IPS DF 6.9 (cell line): ENCODE results near the gene LOC101059915.

ENCODE experiments used
- DNase-seq: peaks from one replicate; pipeline ENCODE4 v3.0.0-alpha.2; 2013; ENCODE audit warnings: low read depth, low spot score
- H3K27ac ChIP-seq: one replicate; pipeline ENCODE4 v1.5.1; 2013; ENCODE audit warnings: low read length, control low read depth
- H3K27me3 ChIP-seq: 2 replicates; pipeline ENCODE4 v1.6.1; 2013; ENCODE audit warnings: mild to moderate bottlenecking, low read length; ENCODE audit not compliant: control insufficient read depth, insufficient read depth
- H3K36me3 ChIP-seq: 2 replicates; pipeline ENCODE4 v1.6.1; 2013; ENCODE audit warnings: low read length; ENCODE audit not compliant: control insufficient read depth, insufficient read depth
- H3K4me1 ChIP-seq: 2 replicates; pipeline ENCODE4 v1.6.1; 2013; ENCODE audit warnings: low read length; ENCODE audit not compliant: control insufficient read depth, insufficient read depth
- H3K4me3 ChIP-seq: 2 replicates; pipeline ENCODE4 v1.5.1; 2013; ENCODE audit warnings: mild to moderate bottlenecking, low read length
- H3K9me3 ChIP-seq: 2 replicates; pipeline ENCODE4 v1.6.1; 2013; ENCODE audit warnings: low read length, inconsistent platforms; ENCODE audit not compliant: control insufficient read depth, insufficient read depth
- WGBS: extraction: QIAGEN DNeasy Blood & Tissue Kit; methylation state at CpG from one replicate; pipeline ENCODE4 v1.1.7; 2013; ENCODE audit warnings: mixed read lengths, missing lambda C conversion rate; ENCODE audit not compliant: insufficient read length, insufficient coverage; 5-methylcytosine and 5-hydroxymethylcytosine counted together

The LOC101059915 gene

GRCh38 chrX:71625471-71625870 is 41.9 kb upstream of the LOC101059915 start:
- Histone ChIP-seq H3K4me1 (no peaks in the 10 kb centered on the region), H3K27me3 (no peaks in the 10 kb centered on the region), H3K9me3 (no peaks in the 10 kb centered on the region), H3K27ac (no peak overlapping the region), H3K4me3 (no peak overlapping the region), H3K36me3 (no peaks in the 10 kb centered on the region)
- no peak for DNase-seq
- no CpG with 5 or more reads among the region's 5 CpGs for WGBS

GRCh38 chrX:71626576-71626975 is 40.8 kb upstream of the LOC101059915 start:
- no peak for DNase-seq
- Histone ChIP-seq H3K4me1 (no peaks in the 10 kb centered on the region), H3K4me3 (no peak overlapping the region), H3K36me3 (no peaks in the 10 kb centered on the region), H3K27ac (no peak overlapping the region), H3K9me3 (no peaks in the 10 kb centered on the region), H3K27me3 (no peaks in the 10 kb centered on the region)
- WGBS, result no CpG with 5 or more reads among the region's 6 CpGs

GRCh38 chrX:71627588-71628404 is 39.5 kb upstream of the LOC101059915 start:
- no peaks in the 10 kb centered on the region for H3K4me1 ChIP-seq
- H3K36me3 ChIP-seq, result no peaks in the 10 kb centered on the region
- H3K27me3 ChIP-seq, result no peaks in the 10 kb centered on the region
- no peak for DNase-seq
- no CpG with 5 or more reads among the region's 14 CpGs for WGBS
- no peaks in the 10 kb centered on the region for H3K9me3 ChIP-seq
- H3K4me3 ChIP-seq, result no peak overlapping the region
- no peak overlapping the region for H3K27ac ChIP-seq

GRCh38 chrX:71629467-71629866 is 37.9 kb upstream of the LOC101059915 start:
- H3K27me3 ChIP-seq, result no peaks in the 10 kb centered on the region
- WGBS, result no CpG with 5 or more reads among the region's 2 CpGs

GRCh38 chrX:71632923-71633657 is 34.3 kb upstream of the LOC101059915 start:
- no peaks in the 10 kb centered on the region for H3K36me3 ChIP-seq
- no peaks in the 10 kb centered on the region for H3K27me3 ChIP-seq
- no CpG with 5 or more reads among the region's 10 CpGs for WGBS
- H3K4me1 ChIP-seq, result no peaks in the 10 kb centered on the region
- no peak overlapping the region for H3K27ac ChIP-seq
- DNase-seq, result no peak
- no peaks in the 10 kb centered on the region for H3K9me3 ChIP-seq
- H3K4me3 ChIP-seq, result no peak overlapping the region

More at GRCh38 chrX:71629467-71629866, 37.9 kb upstream of the LOC101059915 start:
- H3K9me3 ChIP-seq, result no peaks in the 10 kb centered on the region
- no peak overlapping the region for H3K4me3 ChIP-seq
- DNase-seq, result no peak
- no peak overlapping the region for H3K27ac ChIP-seq
- no peaks in the 10 kb centered on the region for H3K4me1 ChIP-seq
- H3K36me3 ChIP-seq, result no peaks in the 10 kb centered on the region

- H3K27ac ChIP-seq, result no peak overlapping the region
- H3K4me1 ChIP-seq, result no peaks in the 10 kb centered on the region
- no peak overlapping the region for H3K4me3 ChIP-seq
- no peaks in the 10 kb centered on the region for H3K9me3 ChIP-seq
- no CpG with 5 or more reads among the region's 6 CpGs for WGBS
- no peaks in the 10 kb centered on the region for H3K27me3 ChIP-seq
- no peaks in the 10 kb centered on the region for H3K36me3 ChIP-seq
- no peak for DNase-seq
These were observed 33.0 kb upstream of the LOC101059915 start for GRCh38 chrX:71634366-71634765.

- Histone ChIP-seq H3K36me3 (no peaks in the 10 kb centered on the region), H3K4me1 (no peaks in the 10 kb centered on the region), H3K27me3 (no peaks in the 10 kb centered on the region), H3K4me3 (no peak overlapping the region), H3K27ac (no peak overlapping the region), H3K9me3 (no peaks in the 10 kb centered on the region)
- no peak for DNase-seq
- no CpG with 5 or more reads among the region's 9 CpGs for WGBS
These were observed 30.7 kb upstream of the LOC101059915 start for GRCh38 chrX:71636438-71637252.

- Histone ChIP-seq H3K36me3 (no peaks in the 10 kb centered on the region), H3K27ac (no peak overlapping the region), H3K9me3 (no peaks in the 10 kb centered on the region), H3K4me1 (no peaks in the 10 kb centered on the region), H3K4me3 (no peak overlapping the region), H3K27me3 (no peaks in the 10 kb centered on the region)
- WGBS, result no CpG with 5 or more reads among the region's 3 CpGs
- DNase-seq, result no peak
These were observed 30.1 kb upstream of the LOC101059915 start for GRCh38 chrX:71637253-71637618.

GRCh38 chrX:71637848-71638247 is 29.5 kb upstream of the LOC101059915 start:
- Histone ChIP-seq H3K4me3 (no peak overlapping the region), H3K36me3 (no peaks in the 10 kb centered on the region), H3K27me3 (no peaks in the 10 kb centered on the region), H3K27ac (no peak overlapping the region), H3K9me3 (no peaks in the 10 kb centered on the region), H3K4me1 (no peaks in the 10 kb centered on the region)
- WGBS, result no CpG with 5 or more reads among the region's 4 CpGs
- DNase-seq, result no peak

GRCh38 chrX:71638409-71638808 is 28.9 kb upstream of the LOC101059915 start:
- Histone ChIP-seq H3K4me3 (no peak overlapping the region), H3K27me3 (no peaks in the 10 kb centered on the region), H3K4me1 (no peaks in the 10 kb centered on the region), H3K36me3 (no peaks in the 10 kb centered on the region), H3K27ac (no peak overlapping the region), H3K9me3 (no peaks in the 10 kb centered on the region)
- no CpG with 5 or more reads among the region's 4 CpGs for WGBS
- DNase-seq, result no peak
